ENCODE data around the gene HS6ST2.

DNA sequence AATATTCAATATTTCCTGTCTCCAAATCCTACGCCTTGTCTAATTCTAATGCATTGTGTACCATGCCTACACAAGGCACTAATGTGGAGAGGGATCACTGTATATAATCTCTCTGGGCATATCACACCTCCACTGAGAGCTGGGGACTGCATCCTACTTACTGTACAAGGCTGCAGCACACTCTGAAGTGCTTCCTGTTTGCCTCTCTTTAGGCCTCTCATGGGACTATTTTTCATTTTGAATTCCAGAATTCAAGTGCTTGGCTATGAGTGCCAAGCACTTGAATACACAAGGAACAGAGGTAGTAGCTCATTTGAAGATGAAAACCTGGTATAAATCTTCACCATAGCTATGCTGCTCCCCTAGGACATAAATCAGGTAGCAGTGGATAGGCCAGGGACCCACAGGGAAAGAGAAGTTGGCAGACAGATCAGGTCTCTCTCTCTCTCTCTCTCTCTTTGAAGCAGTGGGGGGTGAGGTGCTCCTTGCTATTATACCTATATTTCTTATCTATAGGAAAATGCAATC, 239.9 kb downstream of the HS6ST2 start:
- TF ChIP-seq, protein P1, sequence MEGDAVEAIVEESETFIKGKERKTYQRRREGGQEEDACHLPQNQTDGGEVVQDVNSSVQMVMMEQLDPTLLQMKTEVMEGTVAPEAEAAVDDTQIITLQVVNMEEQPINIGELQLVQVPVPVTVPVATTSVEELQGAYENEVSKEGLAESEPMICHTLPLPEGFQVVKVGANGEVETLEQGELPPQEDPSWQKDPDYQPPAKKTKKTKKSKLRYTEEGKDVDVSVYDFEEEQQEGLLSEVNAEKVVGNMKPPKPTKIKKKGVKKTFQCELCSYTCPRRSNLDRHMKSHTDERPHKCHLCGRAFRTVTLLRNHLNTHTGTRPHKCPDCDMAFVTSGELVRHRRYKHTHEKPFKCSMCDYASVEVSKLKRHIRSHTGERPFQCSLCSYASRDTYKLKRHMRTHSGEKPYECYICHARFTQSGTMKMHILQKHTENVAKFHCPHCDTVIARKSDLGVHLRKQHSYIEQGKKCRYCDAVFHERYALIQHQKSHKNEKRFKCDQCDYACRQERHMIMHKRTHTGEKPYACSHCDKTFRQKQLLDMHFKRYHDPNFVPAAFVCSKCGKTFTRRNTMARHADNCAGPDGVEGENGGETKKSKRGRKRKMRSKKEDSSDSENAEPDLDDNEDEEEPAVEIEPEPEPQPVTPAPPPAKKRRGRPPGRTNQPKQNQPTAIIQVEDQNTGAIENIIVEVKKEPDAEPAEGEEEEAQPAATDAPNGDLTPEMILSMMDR (IDR thresholded peaks at IDR 0.05; ENCODE audit: borderline replicate concordance, extremely low read depth, low read length, poor library complexity, severe bottlenecking): no peak
- TF ChIP-seq EZH2 (IDR thresholded peaks at IDR 0.05; ENCODE audit: borderline replicate concordance, low read depth, low read length, severe bottlenecking): no peak
